Calu3 (cell line): ENCODE measurements around the gene LITAFD. TPM values are rescaled to one million over a fixed set of nuclear protein-coding genes. Genes with fewer than 3 reads are reported as not detected.
A peak's percentile ranks its signal among the peaks of the same experiment; 100 is the strongest.

Experiments
- BruUV-seq: library from RNA; stranded (reverse); fragments of 400-500 nt; replicated peaks from 2 replicates; lab custom pipeline; 2021; lab: Mats Ljungman, UMichigan
- CTCF ChIA-PET: fragments of 300-600 bp; sonication (Branson Sonifier 250); formaldehyde crosslinking; loops from one replicate; lab custom pipeline; 2022; ENCODE audit warnings: antibody characterized with exemption; lab: Charles Lee
- DNase-seq: peaks from one replicate; pipeline ENCODE4 v3.0.0; 2022
- H3K27ac Mint-ChIP-seq: one replicate; pipeline ENCODE4 v1.8.0; 2022; ENCODE audit warnings: mixed read lengths; ENCODE audit not compliant: unreplicated experiment
- H3K27me3 Mint-ChIP-seq: one replicate; pipeline ENCODE4 v1.8.0; 2022; ENCODE audit warnings: mixed read lengths; ENCODE audit not compliant: unreplicated experiment
- H3K36me3 Mint-ChIP-seq: one replicate; pipeline ENCODE4 v1.8.0; 2022; ENCODE audit warnings: mild to moderate bottlenecking, moderate library complexity, mixed read lengths; ENCODE audit not compliant: insufficient read depth, unreplicated experiment
- H3K4me1 Mint-ChIP-seq: one replicate; pipeline ENCODE4 v1.8.0; 2022; ENCODE audit warnings: mild to moderate bottlenecking, low read depth, mixed read lengths; ENCODE audit not compliant: unreplicated experiment
- H3K4me3 Mint-ChIP-seq: one replicate; pipeline ENCODE4 v1.8.0; 2022; ENCODE audit warnings: mild to moderate bottlenecking, low read depth, moderate library complexity, mixed read lengths; ENCODE audit not compliant: unreplicated experiment
- H3K9me3 Mint-ChIP-seq: one replicate; pipeline ENCODE4 v1.8.0; 2022; ENCODE audit warnings: low read depth, mixed read lengths; ENCODE audit not compliant: unreplicated experiment
- CTCF ChIP-seq: fragments of 200-600 bp; IDR thresholded peaks from one replicate; pipeline ENCODE4 v1.8.0; 2022; ENCODE audit warnings: antibody characterized with exemption; ENCODE audit not compliant: unreplicated experiment
- intact Hi-C: fragments of 100-400 bp; cut with micrococcal nuclease; formaldehyde crosslinking; loops from one replicate; pipeline ENCODE4 v1.10.0; 2022; ENCODE audit not compliant: unreplicated experiment
- total RNA-seq: library from RNA; stranded (reverse); gene quantifications from 2 replicates; pipeline ENCODE4 v1.2.3, GENCODE V29; 2022

Gene LITAFD
- total RNA-seq, 1 experiment from 2014 or later: not detected

- TF ChIP-seq CTCF: no peak
- H3K36me3 Mint-ChIP-seq: peaks cover 90% of the 10 kb centered on the region
- intact Hi-C loops: no loop called here
- CTCF ChIA-PET: interaction anchor here (1.9 kb wide), 1 partner anchor 26 kb away, joined by 8 read pairs; no protein-coding TSS in a partner anchor
- no peak overlapping the region for H3K27ac Mint-ChIP-seq
- H3K4me3 Mint-ChIP-seq: no peak overlapping the region
- no TSS peak for BruUV-seq
- no peak for DNase-seq
- H3K4me1 Mint-ChIP-seq: peaks cover 10% of the 10 kb centered on the region
- no peaks in the 10 kb centered on the region for H3K27me3 Mint-ChIP-seq
- no peaks in the 10 kb centered on the region for H3K9me3 Mint-ChIP-seq
These were observed 27.7 kb upstream of the LITAFD start for GRCh38 chr16:8854298-8854948.

- peak; percentile 43 for DNase-seq
- H3K27me3 Mint-ChIP-seq: no peaks in the 10 kb centered on the region
- peak overlapping the region; percentile 29 for H3K27ac Mint-ChIP-seq
- intact Hi-C loops: no loop called here
- no TSS peak for BruUV-seq
- H3K9me3 Mint-ChIP-seq: no peaks in the 10 kb centered on the region
- peaks cover 94% of the 10 kb centered on the region for H3K36me3 Mint-ChIP-seq
- no peak overlapping the region for H3K4me3 Mint-ChIP-seq
- CTCF ChIA-PET: interaction anchor here (1.4 to 1.9 kb wide), 2 partner anchors 13 to 25 kb away, joined by 6 to 8 read pairs; partner anchors contain the start of gene CARHSP1
- peak; percentile 52 for TF ChIP-seq CTCF
- H3K4me1 Mint-ChIP-seq: peaks cover 18% of the 10 kb centered on the region
These were observed 26.9 kb upstream of the LITAFD start for GRCh38 chr16:8855051-8855786.

- Mint-ChIP-seq H3K27ac (no peak overlapping the region), H3K4me3 (no peak overlapping the region), H3K4me1 (peaks cover 15% of the 10 kb centered on the region), H3K27me3 (no peaks in the 10 kb centered on the region), H3K9me3 (no peaks in the 10 kb centered on the region), H3K36me3 (peaks cover 94% of the 10 kb centered on the region)
- DNase-seq: no peak
- BruUV-seq: no TSS peak
- intact Hi-C loops: no loop called here
- CTCF ChIA-PET: interaction anchor here (1.4 to 1.9 kb wide), 2 partner anchors 13 to 25 kb away, joined by 6 to 8 read pairs; partner anchors contain the start of gene CARHSP1
- TF ChIP-seq CTCF: no peak
These were observed 26.2 kb upstream of the LITAFD start for GRCh38 chr16:8855972-8856371.

- Mint-ChIP-seq H3K27ac (peak overlapping the region; percentile 63), H3K36me3 (peaks cover 97% of the 10 kb centered on the region), H3K9me3 (no peaks in the 10 kb centered on the region), H3K27me3 (no peaks in the 10 kb centered on the region), H3K4me3 (peak overlapping the region; percentile 41), H3K4me1 (peaks cover 46% of the 10 kb centered on the region)
- no peak for TF ChIP-seq CTCF
- no peak for DNase-seq
- no TSS peak for BruUV-seq
- CTCF ChIA-PET: interaction anchor here (1.0 kb wide), 1 partner anchor 9 kb away, joined by 3 read pairs; the partner anchor contains the start of gene CARHSP1
- intact Hi-C loops: no loop called here
These were observed 22.9 kb upstream of the LITAFD start for GRCh38 chr16:8858994-8859912.
